Mucosa of stomach (tissue), 1 donor: ENCODE data around the gene NOTCH4.
"Not testable (repeated sequence)": the region's sequence is repeated elsewhere in the genome, so short reads cannot be mapped to it uniquely, and the experiment has no call there.

Experiments
- H3K27me3 ChIP-seq: one replicate; pipeline ENCODE4 v1.7.0; 2013; ENCODE audit warnings: mild to moderate bottlenecking, low read length; ENCODE audit not compliant: control insufficient read depth, insufficient read depth
- H3K36me3 ChIP-seq: one replicate; pipeline ENCODE4 v1.7.0; 2013; ENCODE audit warnings: low read length; ENCODE audit not compliant: control insufficient read depth, insufficient read depth
- H3K4me1 ChIP-seq: one replicate; pipeline ENCODE4 v1.7.0; 2013; ENCODE audit warnings: mild to moderate bottlenecking, low read length; ENCODE audit not compliant: control insufficient read depth, insufficient read depth
- H3K4me3 ChIP-seq: one replicate; pipeline ENCODE4 v1.7.0; 2013; ENCODE audit warnings: low read length
- H3K9ac ChIP-seq: one replicate; pipeline ENCODE4 v1.7.0; 2013; ENCODE audit warnings: mild to moderate bottlenecking, low read length, moderate library complexity
- H3K9me3 ChIP-seq: one replicate; pipeline ENCODE4 v1.7.0; 2013; ENCODE audit warnings: mild to moderate bottlenecking, low read length, moderate library complexity; ENCODE audit not compliant: control insufficient read depth
- donor health status: Pancreatic carcinoma.

Gene NOTCH4

DNA sequence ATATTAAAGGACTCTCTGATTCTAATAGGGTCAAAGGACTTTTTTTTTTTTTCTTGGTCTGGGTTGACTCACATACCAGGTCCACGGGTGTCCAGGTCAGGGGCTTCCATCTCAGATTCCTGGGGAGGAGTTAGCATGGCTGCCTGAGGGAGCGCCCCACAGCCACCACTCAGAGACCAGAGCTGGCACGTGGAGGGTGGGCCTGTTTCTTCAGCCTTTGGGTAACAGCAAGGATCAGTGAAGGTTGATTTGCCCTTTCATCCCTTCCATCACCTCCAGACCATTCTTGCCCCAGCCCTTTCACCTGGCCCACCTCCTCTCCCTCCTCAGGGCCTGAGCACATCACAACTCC, 25.5 kb downstream of the NOTCH4 start:
- Histone ChIP-seq H3K4me1 (peaks cover 18% of the 10 kb centered on the region), H3K27me3 (peaks cover 3% of the 10 kb centered on the region), H3K36me3 (no peaks in the 10 kb centered on the region), H3K9me3 (no peaks in the 10 kb centered on the region), H3K4me3 (no peak overlapping the region), H3K9ac (no peak overlapping the region)

DNA sequence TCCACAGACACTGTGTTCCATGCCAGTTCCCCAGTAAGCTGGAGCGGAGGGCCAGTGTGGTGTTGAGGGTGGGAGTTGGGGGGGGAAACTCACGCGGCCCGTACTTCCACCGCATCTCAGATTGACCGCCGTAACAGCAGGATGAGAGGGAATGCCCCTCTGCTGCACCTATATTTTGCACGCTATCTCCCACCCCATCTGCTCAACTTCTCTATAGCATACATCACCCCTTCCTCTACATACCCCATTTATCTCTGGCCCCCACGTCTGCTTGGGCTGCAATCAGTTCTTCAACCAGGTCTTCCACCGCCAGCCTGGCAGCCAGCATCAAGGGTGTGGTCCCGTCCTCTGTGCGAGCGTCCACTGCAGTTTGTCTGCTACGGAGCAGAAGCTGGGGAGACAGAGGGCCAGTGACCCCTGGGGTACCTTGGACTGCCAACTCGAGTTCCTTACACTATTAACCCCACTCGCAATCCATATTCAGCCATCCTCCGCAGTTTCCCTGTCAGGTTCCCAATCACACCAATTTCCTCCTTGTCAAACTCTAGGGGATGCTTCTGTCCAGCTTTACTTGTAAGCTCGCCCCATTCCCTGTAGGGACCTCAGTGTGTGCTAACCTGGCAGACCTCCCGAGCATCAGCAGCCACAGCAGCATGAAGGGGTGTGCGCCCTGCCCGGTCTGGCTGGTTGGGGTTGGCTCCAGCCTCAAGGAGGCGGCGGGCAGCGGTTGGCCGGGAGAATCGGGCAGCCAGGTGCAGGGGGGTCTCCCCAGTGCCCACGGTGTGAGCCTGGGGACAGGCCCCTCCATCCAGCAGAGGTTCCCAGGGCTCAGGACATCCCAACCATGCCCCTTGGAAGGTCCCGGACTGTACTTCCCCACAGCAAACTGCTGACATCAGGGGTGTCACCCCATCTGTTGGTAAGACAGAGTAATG, 26.9 kb downstream of the NOTCH4 start:
- Histone ChIP-seq H3K4me3 (peak overlapping the region; percentile 94), H3K9me3 (no peaks in the 10 kb centered on the region), H3K4me1 (peaks cover 30% of the 10 kb centered on the region), H3K36me3 (no peaks in the 10 kb centered on the region), H3K27me3 (peaks cover 2% of the 10 kb centered on the region), H3K9ac (peak overlapping the region; percentile 97)

DNA sequence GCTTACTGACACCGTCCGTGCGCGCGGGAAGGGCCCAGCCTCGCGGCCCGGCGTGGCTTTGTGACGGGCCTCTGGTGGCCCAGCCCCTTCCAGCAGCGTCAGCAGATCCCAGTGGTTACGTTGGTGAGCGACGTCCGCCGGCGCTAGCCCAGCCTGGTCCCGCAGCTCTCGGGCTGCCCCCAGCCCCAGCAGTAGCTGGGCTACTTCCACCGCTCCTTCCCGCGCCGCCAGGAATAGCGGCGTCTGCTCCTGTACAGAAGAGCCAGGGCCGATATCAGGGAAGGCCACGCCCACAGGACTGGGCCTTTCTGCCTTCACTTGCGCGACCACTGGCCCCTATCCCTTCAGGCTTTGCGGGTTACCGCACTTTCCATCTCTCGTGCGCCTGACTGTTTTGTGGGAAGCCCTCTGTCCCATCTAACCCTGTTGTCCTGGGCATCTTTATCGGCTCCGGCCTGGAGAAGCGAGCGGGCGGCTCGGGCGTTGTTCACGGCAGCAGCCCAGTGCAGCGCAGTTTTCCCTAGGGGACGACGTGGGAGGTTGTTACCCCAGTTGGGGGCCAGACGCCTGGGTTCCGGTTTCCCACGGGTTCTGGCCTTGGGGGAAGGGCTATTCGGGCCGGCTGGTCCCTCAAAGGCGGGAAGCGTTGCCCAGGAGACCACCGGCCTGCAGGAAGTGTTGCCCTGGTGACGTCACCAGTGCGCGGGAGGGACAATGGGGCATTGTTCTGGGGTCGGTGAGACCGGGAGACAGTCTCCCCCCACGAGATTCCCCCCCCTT, 27.8 kb downstream of the NOTCH4 start:
- peaks cover 36% of the 10 kb centered on the region for H3K4me1 ChIP-seq

DNA sequence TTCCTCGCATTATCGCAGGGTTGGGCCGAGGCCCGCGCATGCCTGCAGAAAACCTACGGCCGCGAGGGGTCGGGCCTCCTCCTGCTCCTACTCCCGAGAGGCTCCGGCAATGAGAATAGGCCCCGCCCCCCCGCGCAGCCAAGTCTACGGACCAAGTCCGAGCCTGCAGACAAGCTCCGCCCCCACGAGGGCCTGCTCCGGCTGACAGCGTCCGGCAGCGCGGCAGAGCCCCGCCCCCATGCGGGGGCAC, 28.3 kb downstream of the NOTCH4 start:
- H3K9ac ChIP-seq = peak overlapping the region; percentile 97
- no peak overlapping the region for H3K4me3 ChIP-seq

More for the DNA sequence above, 27.8 kb downstream of the NOTCH4 start:
- H3K27me3 ChIP-seq = no peaks in the 10 kb centered on the region
- no peaks in the 10 kb centered on the region for H3K9me3 ChIP-seq
- peak overlapping the region; percentile 94 for H3K4me3 ChIP-seq
- no peaks in the 10 kb centered on the region for H3K36me3 ChIP-seq
- H3K9ac ChIP-seq = peak overlapping the region; percentile 97

DNA sequence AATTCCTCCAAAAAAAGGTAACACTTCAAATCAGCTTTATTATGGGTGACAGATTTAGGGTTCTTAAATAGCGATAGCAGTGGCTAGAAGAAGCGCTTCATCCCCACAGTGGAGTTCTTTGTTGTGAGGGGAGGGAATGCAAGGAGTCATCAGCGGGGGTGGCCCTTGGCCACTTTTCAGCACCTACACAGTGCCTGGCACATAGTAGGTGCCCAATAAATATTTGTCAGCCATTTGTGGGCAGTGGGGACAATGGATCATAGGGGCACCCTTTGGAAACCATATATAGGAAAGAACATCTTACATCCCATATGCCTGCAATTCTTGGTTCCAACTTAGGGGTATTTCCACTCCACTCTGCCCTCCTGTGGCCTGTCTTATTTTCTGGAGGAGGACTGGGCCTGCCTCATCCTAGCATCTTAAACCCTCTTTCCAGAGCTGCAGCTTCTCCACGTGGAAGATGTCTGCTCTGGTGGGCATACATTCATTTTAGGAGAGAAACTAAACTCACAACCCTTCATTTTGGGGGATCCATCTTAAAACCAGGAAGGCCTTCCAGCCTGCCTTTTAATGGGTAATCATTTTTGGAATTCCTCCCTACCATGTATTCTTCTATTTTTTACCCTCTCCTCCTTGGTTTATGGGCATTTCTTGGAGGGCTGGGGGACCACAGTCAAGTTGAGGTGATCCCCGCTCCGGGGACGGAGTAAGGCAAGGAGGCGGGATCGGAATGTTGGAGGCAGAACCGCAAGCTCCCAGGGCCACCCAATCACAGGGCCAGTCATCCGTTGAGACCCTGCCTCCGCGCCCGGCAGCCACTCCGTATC, 28.8 kb downstream of the NOTCH4 start:
- peaks cover 44% of the 10 kb centered on the region for H3K4me1 ChIP-seq
- peak overlapping the region; percentile 66 for H3K9ac ChIP-seq
- H3K36me3 ChIP-seq = no peaks in the 10 kb centered on the region
- H3K4me3 ChIP-seq = peak overlapping the region; percentile 51
- H3K27me3 ChIP-seq = no peaks in the 10 kb centered on the region
- no peaks in the 10 kb centered on the region for H3K9me3 ChIP-seq

More for the DNA sequence above, 28.3 kb downstream of the NOTCH4 start:
- Histone ChIP-seq H3K36me3 (no peaks in the 10 kb centered on the region), H3K27me3 (no peaks in the 10 kb centered on the region), H3K9me3 (no peaks in the 10 kb centered on the region), H3K4me1 (peaks cover 40% of the 10 kb centered on the region)

DNA sequence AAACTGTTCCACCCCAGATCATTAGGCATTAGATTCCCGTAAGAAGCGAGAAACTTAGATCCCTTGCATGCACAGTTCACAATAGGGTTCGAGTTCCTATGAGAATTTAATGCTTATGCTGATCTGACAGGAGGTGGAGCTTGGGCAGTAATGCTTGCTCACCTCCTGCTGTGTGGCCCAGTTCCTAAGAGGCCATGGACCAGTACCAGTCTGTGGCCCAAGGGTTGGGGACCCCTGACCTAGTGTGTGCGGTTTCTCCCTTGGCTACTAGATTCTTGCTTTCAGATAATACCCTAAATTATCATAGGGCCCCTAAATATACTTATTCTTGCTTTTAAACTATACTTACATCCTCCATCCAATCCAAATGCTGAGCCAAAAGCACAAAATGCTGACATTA, 29.5 kb downstream of the NOTCH4 start:
- Histone ChIP-seq H3K27me3 (no peaks in the 10 kb centered on the region), H3K4me3 (no peak overlapping the region), H3K9ac (no peak overlapping the region), H3K9me3 (no peaks in the 10 kb centered on the region), H3K4me1 (peaks cover 44% of the 10 kb centered on the region), H3K36me3 (no peaks in the 10 kb centered on the region)

DNA sequence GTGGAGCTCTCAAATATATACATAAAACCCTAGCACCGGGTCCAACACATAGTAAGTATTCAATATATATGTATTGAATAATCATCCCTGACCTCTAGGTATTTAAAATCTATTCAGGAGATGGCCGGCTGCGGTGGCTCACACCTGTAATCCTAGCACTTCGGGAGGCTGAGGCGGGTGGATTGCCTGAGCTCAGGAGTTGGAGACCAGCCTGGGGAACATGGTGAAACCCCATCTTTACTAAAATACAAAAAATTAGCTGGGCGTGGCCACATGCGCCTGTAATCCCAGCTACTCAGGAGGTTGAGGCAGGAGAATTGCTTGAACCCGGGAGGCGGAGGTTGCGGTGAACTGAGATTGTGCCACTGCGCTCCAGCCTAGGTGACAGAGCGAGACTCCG, 30.8 kb downstream of the NOTCH4 start:
- Histone ChIP-seq H3K4me1 (peaks cover 53% of the 10 kb centered on the region), H3K9ac (peak overlapping the region; percentile 95), H3K4me3 (peak overlapping the region; percentile 11)
- H3K27me3 ChIP-seq, H3K36me3 ChIP-seq, H3K9me3 ChIP-seq: not testable (repeated sequence)

DNA sequence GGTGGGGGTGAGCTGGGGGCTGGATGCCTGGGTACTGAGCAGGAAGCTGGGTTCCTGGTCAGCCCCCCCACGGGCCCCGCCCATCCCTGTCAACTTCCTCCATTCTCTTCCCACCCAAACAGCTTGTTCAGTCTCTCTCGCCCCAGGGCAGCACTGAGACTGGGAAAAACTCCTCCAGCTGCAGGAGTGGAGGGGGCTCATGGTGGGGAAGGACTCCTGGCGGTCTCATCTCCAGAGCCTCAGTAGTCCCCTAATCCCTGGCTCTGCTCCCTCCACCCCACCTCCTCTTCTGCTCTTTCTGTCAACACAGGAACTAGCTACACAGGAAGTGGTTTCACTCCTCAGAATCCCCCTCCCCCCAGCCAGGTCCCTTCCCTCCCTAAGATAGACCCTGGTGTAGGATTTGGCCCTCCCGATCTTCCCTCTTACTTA, 31.2 kb downstream of the NOTCH4 start, which contains the start of gene GPSM3:
Gene GPSM3, minus strand, starts transcription at position 36 of the 432 bp plus-strand sequence. CDS start 130 bp downstream, outside the sequence.
- peak within 1 kb of the TSS; percentile 11 for H3K4me3 ChIP-seq
- H3K9ac ChIP-seq = peak within 1 kb of the TSS; percentile 95
- H3K27me3 ChIP-seq = no peaks in the 10 kb centered on the region
- peaks cover 57% of the 10 kb centered on the region for H3K4me1 ChIP-seq
- H3K9me3 ChIP-seq = no peaks in the 10 kb centered on the region
- H3K36me3 ChIP-seq = no peaks in the 10 kb centered on the region

DNA sequence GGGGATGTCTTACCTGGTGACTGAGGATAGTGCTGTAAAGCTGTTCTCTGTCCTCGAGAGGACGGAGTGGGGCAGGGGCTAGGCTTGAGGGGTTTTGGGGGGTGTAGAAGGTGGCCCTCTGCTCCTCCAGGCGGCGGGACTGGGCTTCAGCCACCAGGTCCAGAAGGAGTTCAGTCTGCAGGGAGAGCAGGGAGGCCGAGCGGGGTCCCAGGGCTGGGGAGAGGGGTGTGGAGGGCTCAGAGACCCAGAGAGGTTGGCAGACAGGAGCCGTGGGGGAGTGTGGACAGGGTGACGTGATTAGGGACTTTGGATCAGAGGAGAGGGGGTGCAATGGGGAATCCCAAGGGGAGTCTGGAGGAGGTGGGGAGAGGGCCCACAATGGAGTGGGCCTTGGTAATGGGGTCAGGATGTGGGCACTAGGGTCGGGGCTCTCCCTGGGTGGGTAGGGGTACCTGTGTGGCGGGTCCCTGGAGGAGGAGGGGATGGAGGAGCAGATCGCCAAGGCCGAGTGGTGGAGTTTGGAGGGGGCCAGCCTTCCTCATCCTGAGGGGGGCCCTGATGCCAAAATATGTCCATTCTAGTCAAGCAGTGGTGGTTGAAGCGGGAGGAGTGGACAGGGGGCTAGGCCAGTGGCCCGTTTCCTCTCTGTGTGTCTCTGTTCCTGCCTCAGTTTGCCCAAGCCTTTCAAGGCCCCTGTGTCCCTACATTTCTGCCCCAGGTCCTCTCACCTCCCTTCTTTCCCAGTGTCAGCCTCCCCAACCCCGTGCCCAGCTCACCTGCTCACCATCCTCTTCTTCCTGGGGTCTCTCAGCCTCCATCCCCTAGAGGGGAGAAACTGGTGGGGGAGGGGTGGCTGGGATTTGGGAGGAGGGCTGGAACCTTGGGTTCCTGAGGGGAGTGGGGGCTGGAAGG, 31.9 kb downstream of the NOTCH4 start:
- Histone ChIP-seq H3K9me3 (no peaks in the 10 kb centered on the region), H3K27me3 (no peaks in the 10 kb centered on the region), H3K4me1 (peaks cover 55% of the 10 kb centered on the region), H3K9ac (peak overlapping the region; percentile 95), H3K36me3 (no peaks in the 10 kb centered on the region), H3K4me3 (no peak overlapping the region)

DNA sequence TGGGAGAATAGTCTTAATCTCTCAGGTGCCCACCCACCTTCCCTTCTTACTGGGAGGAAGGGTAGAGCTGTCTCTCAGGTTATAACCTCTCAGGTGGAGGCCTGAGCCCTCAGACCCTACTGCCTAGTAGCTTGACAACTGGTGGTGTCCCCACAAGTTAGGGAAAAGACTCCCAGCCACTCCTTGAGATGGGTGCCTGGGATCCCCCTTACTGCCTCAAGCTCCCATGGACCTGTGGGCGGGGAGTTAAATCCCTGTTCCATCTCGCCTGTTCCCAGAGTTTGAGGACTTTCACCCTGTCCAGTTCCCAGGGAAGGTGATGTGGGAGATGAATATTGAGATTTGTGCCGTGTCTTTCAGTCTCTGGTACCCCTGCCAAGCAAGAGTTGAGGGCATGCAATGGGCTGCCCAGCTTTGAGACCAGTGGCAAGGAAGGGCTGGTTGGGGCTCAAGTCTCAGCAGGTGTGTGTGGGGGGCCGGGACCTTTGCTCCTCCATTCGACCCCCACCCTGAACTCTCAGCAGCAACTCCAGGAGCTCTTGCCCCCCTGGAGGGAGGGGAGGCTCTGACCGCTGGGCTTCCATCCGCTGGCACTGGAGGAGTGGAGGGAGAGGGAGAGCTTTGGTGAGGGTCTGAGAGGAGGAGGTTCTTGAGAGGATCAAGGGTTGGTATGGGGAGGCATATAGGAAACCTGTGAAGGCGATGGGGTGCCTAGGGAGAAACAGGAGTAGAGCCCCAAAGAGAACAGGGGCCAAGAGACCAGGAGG, 32.8 kb downstream of the NOTCH4 start:
- peak overlapping the region; percentile 95 for H3K9ac ChIP-seq

More for the DNA sequence above, 32.8 kb downstream of the NOTCH4 start:
- Histone ChIP-seq H3K36me3 (no peaks in the 10 kb centered on the region), H3K9me3 (no peaks in the 10 kb centered on the region), H3K27me3 (no peaks in the 10 kb centered on the region), H3K4me3 (no peak overlapping the region), H3K4me1 (peaks cover 54% of the 10 kb centered on the region)
